Esophagus mucosa (tissue), 1 donor: Measurements from ENCODE around the gene MYADML2. TPM values are rescaled to one million over a fixed set of nuclear protein-coding genes. Genes with fewer than 3 reads are reported as not detected.
"Not testable (repeated sequence)": the region's sequence is repeated elsewhere in the genome, so short reads cannot be mapped to it uniquely, and the experiment has no call there.

Experiments
- ATAC-seq: fragments of 200-7000 bp; cut with Tn5 transposase; one replicate; pipeline ENCODE4 v1.9.1; 2020
- total RNA-seq: library from RNA; stranded (reverse); gene quantifications from one replicate; pipeline ENCODE4 v1.2.4, GENCODE V29; 2023
- donor health status: DM: yes; HTN: yes; CAD: no.

The MYADML2 gene
- not detected for total RNA-seq

- ATAC-seq: no peak
Measured at GRCh38 chr17:81947189-81947588, at the start of gene MYADML2. TSS of gene MYADML2 (minus strand) at chr17:81947233. CDS start at chr17:81941741, 5,492 bp downstream.

- no peak for ATAC-seq
Measured at GRCh38 chr17:81996232-81996756, 49.3 kb upstream of the MYADML2 start.

GRCh38 chr17:81995463-81996231 is 48.6 kb upstream of the MYADML2 start:
- no peak for ATAC-seq

GRCh38 chr17:81994593-81995462 is 47.8 kb upstream of the MYADML2 start:
- no peak for ATAC-seq

- ATAC-seq: no peak
Measured at GRCh38 chr17:81993729-81994592, 46.9 kb upstream of the MYADML2 start.

GRCh38 chr17:81992306-81993102 is 45.5 kb upstream of the MYADML2 start:
- ATAC-seq: no peak

- peak; percentile 88 for ATAC-seq
Measured at GRCh38 chr17:81991684-81992305, 44.8 kb upstream of the MYADML2 start.

GRCh38 chr17:81990836-81991683 is 44.0 kb upstream of the MYADML2 start:
- peak; percentile 51 for ATAC-seq

GRCh38 chr17:81987161-81987770 is 40.2 kb upstream of the MYADML2 start:
- no peak for ATAC-seq

- ATAC-seq: no peak
Measured at GRCh38 chr17:81986606-81987005, 39.6 kb upstream of the MYADML2 start.

- ATAC-seq: no peak
Measured at GRCh38 chr17:81984773-81985410, 37.9 kb upstream of the MYADML2 start.

- no peak for ATAC-seq
Measured at GRCh38 chr17:81983639-81984373, 36.8 kb upstream of the MYADML2 start.

- ATAC-seq: no peak
Measured at GRCh38 chr17:81983011-81983638, 36.1 kb upstream of the MYADML2 start.

GRCh38 chr17:81981511-81981910 is 34.5 kb upstream of the MYADML2 start:
- ATAC-seq: not testable (repeated sequence)

GRCh38 chr17:81980707-81981343 is 33.8 kb upstream of the MYADML2 start:
- ATAC-seq: no peak

GRCh38 chr17:81980122-81980521 is 33.1 kb upstream of the MYADML2 start:
- ATAC-seq: no peak
